ENCODE data around the gene LRG1. TPM values are rescaled to one million over a fixed set of nuclear protein-coding genes. Genes with fewer than 3 reads are reported as not detected.

LRG1 gene
- total and polyA plus RNA-seq, 2 of the 13 experiments (the other 11 are each of a cell fraction or from before 2014, with no cell fraction given), result 12.0 to 39.3 TPM

DNA sequence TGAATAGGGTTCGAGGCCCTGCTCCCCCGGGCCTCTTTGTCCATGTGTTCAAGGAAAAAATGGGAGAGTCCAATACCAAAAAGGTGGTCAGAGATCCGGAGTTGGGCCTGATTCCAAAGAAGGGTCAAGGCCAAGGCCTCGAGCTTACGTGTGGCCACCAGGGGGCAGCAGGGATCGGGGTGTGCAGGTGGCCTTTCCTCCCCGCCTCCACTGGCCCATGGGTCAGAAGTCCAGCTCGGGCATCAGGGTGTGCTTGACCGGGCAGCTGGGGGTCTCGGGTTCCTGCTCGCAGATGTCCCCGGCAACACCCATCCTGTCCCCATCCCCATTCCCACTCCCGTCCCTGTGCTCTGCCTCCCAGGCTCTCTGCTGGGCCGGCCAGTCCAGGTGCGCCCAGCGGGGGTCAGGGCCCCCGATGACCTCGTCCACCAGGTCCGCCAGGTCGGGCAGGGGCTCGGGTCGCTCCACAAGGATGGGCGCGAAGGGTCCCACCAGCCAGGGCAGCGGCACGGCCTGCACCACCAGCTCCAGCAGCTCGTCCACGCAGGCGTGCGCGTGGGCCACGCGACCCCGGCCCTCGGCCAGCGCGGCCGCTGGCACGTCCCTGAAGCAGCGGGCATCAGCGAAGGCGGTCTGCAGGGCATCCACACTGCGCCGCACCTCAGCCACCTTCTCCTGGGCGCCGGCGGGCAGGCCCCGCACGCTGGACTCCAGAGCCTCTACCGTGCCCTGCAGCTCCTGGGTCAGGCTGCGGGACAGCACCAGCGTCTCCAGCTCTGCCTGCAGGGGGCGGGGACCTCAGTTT, 16.3 kb downstream of the LRG1 start:
- Histone ChIP-seq H3K27ac (ENCODE audit: extremely low read length, insufficient read depth, low read length) (no peak overlapping the region), H3K27me3 (ENCODE audit: control insufficient read depth in 1 of 2, insufficient read depth in 2 of 2, low read length in 2 of 2) (no peaks in the 10 kb centered on the region), H3K79me2 (ENCODE audit: insufficient read depth, low read length) (no peaks in the 10 kb centered on the region), H3K9ac (ENCODE audit: insufficient read depth, low read depth, low read length) (no peak overlapping the region), H4K20me1 (ENCODE audit: insufficient read depth, low read length) (no peaks in the 10 kb centered on the region), H3K9me3 (ENCODE audit: low read length) (no peaks in the 10 kb centered on the region), H3K4me3 (replicated peaks in 1 of 3; ENCODE audit: insufficient read depth in 1 of 3, low read depth in 2 of 3, low read length in 3 of 3) (peak overlapping the region in 1 of 3 experiments; percentile 39; a peak in 1 of 6 replicates), H2AFZ (ENCODE audit: low read length) (no peak overlapping the region), H3K4me2 (ENCODE audit: low read depth, low read length) (peak overlapping the region; percentile 41), H3K36me3 (replicated peaks in 1 of 2; ENCODE audit: control insufficient read depth in 1 of 2, insufficient read depth in 2 of 2, low read length in 2 of 2) (no peaks in the 10 kb centered on the region), H3K4me1 (ENCODE audit: insufficient read depth, low read length) (peaks cover 51% of the 10 kb centered on the region)
- 57% methylated on average over 13 of the region's 53 CpGs for WGBS (ENCODE audit: low lambda C conversion rate)
- BruUV-seq (replicated peaks), result no TSS peak
- ChIA-PET CTCF (ENCODE audit: low intra/inter-chr PET ratio, low total read pairs) (no interaction called here), POLR2A (interaction anchor here (0.9 to 4.5 kb wide), 3 partner anchors 12 to 52 kb away, joined by 3 to 38 read pairs (median 7); partner anchors contain the start of gene PLIN5)
- ATAC-seq (peak; percentile 5), DNase-seq (ENCODE audit: low spot score) (peak; percentile 51), FAIRE-seq (peak; percentile 70)
- in situ Hi-C loops (cut with HindIII; ENCODE audit: extremely low pct_ligation_motif_present, low pct_unique_long_range_greater_than_20kb) (no loop called here), intact Hi-C loops (cut with micrococcal nuclease; ENCODE audit: unreplicated experiment) (no loop called here)
- TF ChIP-seq, protein P1, sequence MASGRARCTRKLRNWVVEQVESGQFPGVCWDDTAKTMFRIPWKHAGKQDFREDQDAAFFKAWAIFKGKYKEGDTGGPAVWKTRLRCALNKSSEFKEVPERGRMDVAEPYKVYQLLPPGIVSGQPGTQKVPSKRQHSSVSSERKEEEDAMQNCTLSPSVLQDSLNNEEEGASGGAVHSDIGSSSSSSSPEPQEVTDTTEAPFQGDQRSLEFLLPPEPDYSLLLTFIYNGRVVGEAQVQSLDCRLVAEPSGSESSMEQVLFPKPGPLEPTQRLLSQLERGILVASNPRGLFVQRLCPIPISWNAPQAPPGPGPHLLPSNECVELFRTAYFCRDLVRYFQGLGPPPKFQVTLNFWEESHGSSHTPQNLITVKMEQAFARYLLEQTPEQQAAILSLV (CRISPR knock-in tag; IDR thresholded peaks at IDR 0.05; ENCODE audit: borderline replicate concordance), result peak; percentile 45; the same call in 1 of the 2 replicates
- TF ChIP-seq XRCC5 (optimal IDR thresholded peaks at IDR 0.05; ENCODE audit: low read length) (peak; percentile 71), ZFP1 (CRISPR knock-in tag; IDR thresholded peaks at IDR 0.05) (no peak), RXRA (CRISPR knock-in tag; IDR thresholded peaks at IDR 0.05) (peak; percentile 90), BRCA1 (CRISPR knock-in tag; IDR thresholded peaks at IDR 0.05) (no peak), ZNF205 (CRISPR knock-in tag; IDR thresholded peaks at IDR 0.05) (peak; percentile 96), HNRNPUL1 (IDR thresholded peaks at IDR 0.05; ENCODE audit: low read depth, low read length) (no peak), PHB2 (IDR thresholded peaks at IDR 0.05; ENCODE audit: partially characterized antibody) (no peak), GATAD2A (CRISPR knock-in tag; IDR thresholded peaks at IDR 0.05) (peak; percentile 72), PCBP1 (IDR thresholded peaks at IDR 0.05; ENCODE audit: borderline replicate concordance, low read depth, low read length) (peak; percentile 79; the same call in 1 of the 2 replicates), ZNF629 (CRISPR knock-in tag; conservative IDR thresholded peaks at IDR 0.05) (peak; percentile 58; the same call in 1 of the 2 replicates), CBFB (CRISPR knock-in tag; IDR thresholded peaks at IDR 0.05) (0 out of 2 replicates have a peak, but pooled peaks have one; percentile 25), FLYWCH1 (CRISPR knock-in tag; IDR thresholded peaks at IDR 0.05) (no peak)
- TF ChIP-seq, protein P2, sequence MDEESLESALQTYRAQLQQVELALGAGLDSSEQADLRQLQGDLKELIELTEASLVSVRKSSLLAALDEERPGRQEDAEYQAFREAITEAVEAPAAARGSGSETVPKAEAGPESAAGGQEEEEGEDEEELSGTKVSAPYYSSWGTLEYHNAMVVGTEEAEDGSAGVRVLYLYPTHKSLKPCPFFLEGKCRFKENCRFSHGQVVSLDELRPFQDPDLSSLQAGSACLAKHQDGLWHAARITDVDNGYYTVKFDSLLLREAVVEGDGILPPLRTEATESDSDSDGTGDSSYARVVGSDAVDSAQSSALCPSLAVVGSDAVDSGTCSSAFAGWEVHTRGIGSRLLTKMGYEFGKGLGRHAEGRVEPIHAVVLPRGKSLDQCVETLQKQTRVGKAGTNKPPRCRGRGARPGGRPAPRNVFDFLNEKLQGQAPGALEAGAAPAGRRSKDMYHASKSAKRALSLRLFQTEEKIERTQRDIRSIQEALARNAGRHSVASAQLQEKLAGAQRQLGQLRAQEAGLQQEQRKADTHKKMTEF (CRISPR knock-in tag; IDR thresholded peaks at IDR 0.05), result peak; percentile 58
- TF ChIP-seq, protein P3, sequence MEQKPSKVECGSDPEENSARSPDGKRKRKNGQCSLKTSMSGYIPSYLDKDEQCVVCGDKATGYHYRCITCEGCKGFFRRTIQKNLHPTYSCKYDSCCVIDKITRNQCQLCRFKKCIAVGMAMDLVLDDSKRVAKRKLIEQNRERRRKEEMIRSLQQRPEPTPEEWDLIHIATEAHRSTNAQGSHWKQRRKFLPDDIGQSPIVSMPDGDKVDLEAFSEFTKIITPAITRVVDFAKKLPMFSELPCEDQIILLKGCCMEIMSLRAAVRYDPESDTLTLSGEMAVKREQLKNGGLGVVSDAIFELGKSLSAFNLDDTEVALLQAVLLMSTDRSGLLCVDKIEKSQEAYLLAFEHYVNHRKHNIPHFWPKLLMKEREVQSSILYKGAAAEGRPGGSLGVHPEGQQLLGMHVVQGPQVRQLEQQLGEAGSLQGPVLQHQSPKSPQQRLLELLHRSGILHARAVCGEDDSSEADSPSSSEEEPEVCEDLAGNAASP (CRISPR knock-in tag; IDR thresholded peaks at IDR 0.05; ENCODE audit: borderline replicate concordance), result peak; percentile 72; the same call in 1 of the 2 replicates
- TF ChIP-seq, protein P4, sequence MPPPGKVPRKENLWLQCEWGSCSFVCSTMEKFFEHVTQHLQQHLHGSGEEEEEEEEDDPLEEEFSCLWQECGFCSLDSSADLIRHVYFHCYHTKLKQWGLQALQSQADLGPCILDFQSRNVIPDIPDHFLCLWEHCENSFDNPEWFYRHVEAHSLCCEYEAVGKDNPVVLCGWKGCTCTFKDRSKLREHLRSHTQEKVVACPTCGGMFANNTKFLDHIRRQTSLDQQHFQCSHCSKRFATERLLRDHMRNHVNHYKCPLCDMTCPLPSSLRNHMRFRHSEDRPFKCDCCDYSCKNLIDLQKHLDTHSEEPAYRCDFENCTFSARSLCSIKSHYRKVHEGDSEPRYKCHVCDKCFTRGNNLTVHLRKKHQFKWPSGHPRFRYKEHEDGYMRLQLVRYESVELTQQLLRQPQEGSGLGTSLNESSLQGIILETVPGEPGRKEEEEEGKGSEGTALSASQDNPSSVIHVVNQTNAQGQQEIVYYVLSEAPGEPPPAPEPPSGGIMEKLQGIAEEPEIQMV (CRISPR knock-in tag; IDR thresholded peaks at IDR 0.05; ENCODE audit: low read depth), result no peak
- TF ChIP-seq, protein P5, sequence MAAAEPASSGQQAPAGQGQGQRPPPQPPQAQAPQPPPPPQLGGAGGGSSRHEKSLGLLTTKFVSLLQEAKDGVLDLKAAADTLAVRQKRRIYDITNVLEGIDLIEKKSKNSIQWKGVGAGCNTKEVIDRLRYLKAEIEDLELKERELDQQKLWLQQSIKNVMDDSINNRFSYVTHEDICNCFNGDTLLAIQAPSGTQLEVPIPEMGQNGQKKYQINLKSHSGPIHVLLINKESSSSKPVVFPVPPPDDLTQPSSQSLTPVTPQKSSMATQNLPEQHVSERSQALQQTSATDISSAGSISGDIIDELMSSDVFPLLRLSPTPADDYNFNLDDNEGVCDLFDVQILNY (CRISPR knock-in tag; conservative IDR thresholded peaks at IDR 0.05), result peak; percentile 15; the same call in 1 of the 2 replicates
